ENCODE results near the gene USP34.

DNA sequence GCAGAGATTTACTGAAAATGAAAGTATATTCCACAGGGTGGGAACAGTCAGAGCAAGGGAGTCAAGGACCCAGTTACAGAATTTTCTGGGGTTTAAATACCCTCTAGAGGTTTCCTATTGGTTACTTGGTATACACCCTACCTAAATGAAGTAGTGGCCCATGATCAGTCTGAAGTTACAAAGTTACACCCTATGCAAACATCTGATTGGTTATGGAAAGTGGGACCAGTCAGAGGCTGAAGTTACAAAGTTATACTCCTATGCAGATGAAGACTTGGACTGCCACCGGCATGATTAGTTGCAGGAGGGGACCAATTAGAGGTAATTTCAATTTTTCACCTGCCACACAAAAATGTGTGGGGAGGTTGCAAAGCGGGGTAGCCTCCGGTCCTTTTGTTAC is 56.2 kb downstream of the USP34 start:
- TF ChIP-seq CTCF (IDR thresholded peaks at IDR 0.05) (no peak), POLR2A (IDR thresholded peaks at IDR 0.05) (no peak)
